OCI-LY3 (cell line): ENCODE results near the gene CHCHD1.

Source experiments
- EZH2phosphoT487 ChIP-seq: fragments of 200-600 bp; shearing (Covaris generic); IDR thresholded peaks from 2 replicates; pipeline ENCODE4 v1.6.1; 2018; ENCODE audit warnings: antibody characterized with exemption, mixed run types, low read depth
- TF ChIP-seq, protein P1 (sequence below): fragments of 200-600, 300-600 bp; sonication (generic); IDR thresholded peaks from 2 replicates; pipeline ENCODE4 v1.5.1; 2014; ENCODE audit warnings: antibody characterized with exemption, low read length, low read depth

DNA sequence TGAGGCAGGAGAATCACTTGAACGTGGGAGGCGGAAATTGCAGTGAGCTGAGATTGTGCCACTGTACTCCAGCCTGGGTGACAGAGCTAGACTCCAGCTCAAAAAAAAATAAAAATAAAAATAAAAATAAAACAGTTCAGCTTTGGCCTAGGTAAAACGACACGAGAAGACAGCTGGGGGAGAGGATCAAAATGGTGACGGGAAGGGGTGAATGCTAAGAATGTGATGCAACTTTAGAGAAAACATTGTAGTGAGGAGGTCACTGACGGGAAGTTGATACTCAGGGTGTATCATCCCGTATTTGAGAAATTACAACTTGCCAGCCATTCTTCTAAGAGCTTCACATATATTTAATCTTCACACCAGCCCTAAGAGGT, 28.5 kb downstream of the CHCHD1 start:
- TF ChIP-seq, protein P1, sequence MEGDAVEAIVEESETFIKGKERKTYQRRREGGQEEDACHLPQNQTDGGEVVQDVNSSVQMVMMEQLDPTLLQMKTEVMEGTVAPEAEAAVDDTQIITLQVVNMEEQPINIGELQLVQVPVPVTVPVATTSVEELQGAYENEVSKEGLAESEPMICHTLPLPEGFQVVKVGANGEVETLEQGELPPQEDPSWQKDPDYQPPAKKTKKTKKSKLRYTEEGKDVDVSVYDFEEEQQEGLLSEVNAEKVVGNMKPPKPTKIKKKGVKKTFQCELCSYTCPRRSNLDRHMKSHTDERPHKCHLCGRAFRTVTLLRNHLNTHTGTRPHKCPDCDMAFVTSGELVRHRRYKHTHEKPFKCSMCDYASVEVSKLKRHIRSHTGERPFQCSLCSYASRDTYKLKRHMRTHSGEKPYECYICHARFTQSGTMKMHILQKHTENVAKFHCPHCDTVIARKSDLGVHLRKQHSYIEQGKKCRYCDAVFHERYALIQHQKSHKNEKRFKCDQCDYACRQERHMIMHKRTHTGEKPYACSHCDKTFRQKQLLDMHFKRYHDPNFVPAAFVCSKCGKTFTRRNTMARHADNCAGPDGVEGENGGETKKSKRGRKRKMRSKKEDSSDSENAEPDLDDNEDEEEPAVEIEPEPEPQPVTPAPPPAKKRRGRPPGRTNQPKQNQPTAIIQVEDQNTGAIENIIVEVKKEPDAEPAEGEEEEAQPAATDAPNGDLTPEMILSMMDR, result no peak
- TF ChIP-seq EZH2phosphoT487, result no peak
